Activated CD8-positive, alpha-beta memory T cell treated with anti-CD3 and anti-CD28 coated beads, Interleukin-2, amount 50 U/mL, for 48 hours (primary cell): ENCODE results near the gene RANBP3.
"Not testable (repeated sequence)": the region's sequence is repeated elsewhere in the genome, so short reads cannot be mapped to it uniquely, and the experiment has no call there.

ENCODE experiments used
- DNase-seq: peaks from one replicate; pipeline ENCODE4 v3.0.0-alpha.2; 2020

The RANBP3 gene

GRCh38 chr19:6006896-6007295, 29.0 kb upstream of the RANBP3 start:
- DNase-seq, result no peak

DNA sequence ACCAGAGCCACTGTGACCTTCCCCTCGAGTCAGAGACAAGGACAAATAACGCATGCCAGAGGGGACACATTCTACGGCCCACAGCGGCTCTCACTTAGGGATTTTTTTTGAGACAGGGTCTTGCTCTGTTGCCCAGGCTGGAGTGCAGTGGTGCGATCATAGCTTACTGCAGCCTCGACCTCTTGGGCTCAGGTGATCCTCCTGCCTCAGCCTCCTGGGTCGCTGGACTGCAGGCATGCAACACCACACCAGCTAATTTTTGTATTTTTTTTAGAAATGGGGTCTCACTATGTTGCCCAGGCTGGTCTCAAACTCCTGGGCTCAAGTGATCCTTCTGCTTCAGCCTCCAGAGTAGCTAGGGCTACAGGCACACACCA, 28.1 kb upstream of the RANBP3 start:
- DNase-seq, result not testable (repeated sequence)

DNA sequence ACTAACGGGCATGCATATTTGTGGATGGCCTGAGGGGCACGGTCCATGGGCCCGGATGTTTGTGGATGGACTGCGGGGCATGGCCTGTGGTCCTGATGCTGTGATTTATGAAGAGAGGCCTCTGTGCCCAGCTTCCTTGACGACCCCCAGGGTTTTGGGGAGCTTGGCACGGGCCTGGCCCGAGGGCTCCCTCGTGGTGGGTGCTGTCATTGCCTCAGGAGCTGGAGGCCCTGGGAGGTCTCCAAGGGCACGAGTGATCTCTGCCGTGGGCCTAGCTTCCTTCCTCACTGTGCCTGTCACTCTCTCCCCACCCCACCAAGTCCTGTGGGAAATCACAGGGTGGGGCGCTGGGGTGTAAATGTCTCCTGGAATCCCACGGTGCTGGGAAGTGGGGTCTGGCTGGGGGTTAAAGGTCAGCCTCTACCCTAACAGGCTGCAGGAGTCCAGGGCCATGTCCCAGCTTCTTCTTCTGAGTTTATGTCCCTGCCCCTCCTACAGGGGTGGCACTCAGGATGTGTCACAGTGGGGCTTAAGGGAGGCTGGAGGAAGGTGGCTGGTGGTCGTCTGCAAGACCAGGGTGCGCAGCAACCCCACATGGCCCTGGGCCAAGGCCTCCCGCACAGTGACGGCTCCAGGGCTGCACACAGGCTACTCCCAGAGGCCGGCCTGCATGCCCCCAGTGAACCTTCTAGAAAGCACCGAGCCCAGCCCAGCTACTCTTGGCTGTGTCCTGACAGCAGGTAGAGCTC, 27.6 kb upstream of the RANBP3 start:
- no peak for DNase-seq

- no peak for DNase-seq
Observed at GRCh38 chr19:6003976-6004375, 26.0 kb upstream of the RANBP3 start.

DNA sequence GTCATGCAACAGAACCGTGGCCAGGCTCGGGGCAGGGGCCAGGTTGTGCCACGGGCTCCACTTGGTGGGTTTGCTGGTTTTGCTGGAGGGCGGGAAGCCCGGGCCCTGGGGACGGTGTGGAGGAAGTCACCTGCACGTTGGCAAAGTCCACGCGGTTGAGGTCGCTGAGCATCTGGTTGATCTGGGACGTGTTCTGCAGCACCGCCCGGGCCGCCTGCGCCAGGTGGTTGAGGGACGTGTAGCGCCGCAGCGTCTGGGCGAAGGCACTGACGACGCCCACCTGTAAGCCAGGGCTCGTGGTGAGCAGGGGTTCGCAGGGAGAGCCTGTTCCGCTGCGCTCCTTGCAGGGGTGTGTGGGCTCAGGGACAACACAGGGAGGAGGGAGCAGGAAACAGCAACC, 24.7 kb upstream of the RANBP3 start:
- no peak for DNase-seq

DNA sequence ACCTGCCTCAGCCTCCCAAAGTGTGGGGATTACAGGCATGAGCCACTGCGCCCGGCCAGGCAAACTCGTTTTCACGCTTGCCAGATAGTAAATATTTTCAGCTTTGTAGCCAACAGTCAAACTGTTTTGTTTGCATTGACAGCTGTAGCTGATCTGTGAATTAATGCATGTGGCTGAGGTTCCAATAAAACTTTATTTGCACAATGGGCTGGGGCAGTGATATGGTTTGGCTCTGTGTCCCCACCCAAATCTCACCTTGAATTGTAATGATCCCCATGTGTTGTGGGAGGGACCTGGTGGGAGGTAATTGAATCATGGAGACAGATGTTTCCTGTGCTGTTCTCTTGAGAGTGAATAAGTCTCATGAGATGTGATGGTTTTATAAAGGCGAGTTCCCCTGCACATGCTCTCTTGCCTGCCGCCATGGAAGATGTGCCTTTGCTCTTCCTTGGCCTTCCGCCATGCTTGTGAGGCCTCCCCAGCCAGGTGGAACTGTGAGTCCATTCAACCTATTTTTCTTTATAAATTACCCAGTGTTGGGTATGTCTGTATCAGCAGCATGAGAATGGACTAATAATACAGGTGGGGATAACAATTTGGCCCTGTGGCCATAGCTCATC, 22.4 kb upstream of the RANBP3 start:
- no peak for DNase-seq

DNA sequence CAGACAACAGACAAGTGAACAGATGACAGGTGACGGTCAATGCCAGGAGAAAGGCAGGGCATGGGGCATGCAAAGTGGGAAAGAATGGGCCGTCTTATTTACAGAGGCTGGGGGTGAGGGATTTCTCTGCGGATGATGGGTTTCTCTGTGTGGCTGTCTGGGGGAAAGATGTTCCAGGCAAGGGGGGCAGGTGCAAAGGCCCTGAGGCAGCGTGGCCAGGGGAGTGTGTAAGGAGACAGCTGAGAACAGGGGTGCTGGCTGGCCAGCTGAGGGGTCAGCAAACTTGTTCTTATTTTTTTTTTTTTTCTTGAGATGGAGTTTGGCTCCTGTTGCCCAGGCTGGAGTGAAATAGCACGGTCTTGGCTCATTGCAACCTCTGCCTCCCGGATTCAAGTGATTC, 21.8 kb upstream of the RANBP3 start:
- DNase-seq, result no peak

DNA sequence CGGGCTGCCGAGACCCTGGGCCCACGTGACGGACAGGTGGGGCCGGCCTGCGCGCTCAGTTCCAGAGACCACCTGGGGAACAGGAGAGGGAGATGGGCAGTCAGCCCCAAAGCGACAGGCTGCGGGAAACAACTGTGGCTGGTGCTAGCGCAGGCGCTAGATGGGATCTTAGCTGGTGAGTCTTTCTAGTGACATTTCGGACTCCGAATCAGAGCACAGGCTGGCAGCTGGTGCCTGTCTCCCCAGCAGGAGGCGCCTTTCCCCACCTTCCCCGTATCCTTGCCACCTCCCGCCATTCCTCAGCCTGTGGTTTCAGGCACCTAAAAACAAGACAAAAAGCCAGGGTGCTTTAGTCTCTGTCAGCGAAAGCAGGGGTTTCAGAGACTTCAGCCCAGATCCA, 19.4 kb upstream of the RANBP3 start:
- no peak for DNase-seq

- no peak for DNase-seq
Observed at GRCh38 chr19:5996623-5997320, 18.8 kb upstream of the RANBP3 start.

DNA sequence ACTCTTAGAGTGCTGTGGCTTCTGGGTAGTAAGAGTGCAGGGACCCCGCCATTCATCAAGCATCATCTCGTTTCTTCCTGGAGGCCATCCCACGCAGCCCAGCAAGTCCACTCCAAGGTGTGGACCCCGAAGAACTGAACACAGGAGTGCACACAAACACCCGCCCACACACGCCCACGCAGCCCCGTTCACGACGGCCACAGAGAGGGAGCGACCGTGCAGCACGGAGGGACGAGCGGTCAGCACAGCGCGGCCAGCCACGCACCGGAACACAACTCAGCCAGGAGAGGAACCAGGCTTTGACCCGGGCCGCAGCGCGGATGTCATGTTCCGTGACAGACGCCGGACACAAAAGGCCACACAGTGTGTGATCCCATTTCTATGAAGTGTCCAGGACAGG, 18.2 kb upstream of the RANBP3 start:
- no peak for DNase-seq

DNA sequence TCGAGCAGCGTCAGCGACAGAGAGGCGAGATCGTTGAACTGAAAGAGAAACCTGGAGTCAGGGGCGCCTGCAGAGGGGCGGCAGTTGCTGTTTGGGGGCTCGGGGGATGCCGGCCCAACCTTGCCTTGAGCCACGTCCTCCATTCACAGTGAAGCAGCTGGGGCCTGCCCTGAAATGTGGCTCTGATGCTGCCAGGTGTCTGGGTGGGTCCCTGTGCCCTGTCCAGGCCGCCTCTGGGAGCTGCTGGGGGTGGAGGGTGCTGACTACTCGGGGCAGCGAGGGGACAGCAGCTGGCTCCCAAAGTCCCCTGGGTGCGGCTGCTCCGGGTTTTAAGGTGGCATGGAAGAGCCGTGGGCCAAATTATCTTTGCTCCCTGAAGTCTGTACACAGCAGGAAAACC, 17.7 kb upstream of the RANBP3 start:
- no peak for DNase-seq

- DNase-seq, result no peak
Observed at GRCh38 chr19:5994405-5995165, 16.6 kb upstream of the RANBP3 start.

DNA sequence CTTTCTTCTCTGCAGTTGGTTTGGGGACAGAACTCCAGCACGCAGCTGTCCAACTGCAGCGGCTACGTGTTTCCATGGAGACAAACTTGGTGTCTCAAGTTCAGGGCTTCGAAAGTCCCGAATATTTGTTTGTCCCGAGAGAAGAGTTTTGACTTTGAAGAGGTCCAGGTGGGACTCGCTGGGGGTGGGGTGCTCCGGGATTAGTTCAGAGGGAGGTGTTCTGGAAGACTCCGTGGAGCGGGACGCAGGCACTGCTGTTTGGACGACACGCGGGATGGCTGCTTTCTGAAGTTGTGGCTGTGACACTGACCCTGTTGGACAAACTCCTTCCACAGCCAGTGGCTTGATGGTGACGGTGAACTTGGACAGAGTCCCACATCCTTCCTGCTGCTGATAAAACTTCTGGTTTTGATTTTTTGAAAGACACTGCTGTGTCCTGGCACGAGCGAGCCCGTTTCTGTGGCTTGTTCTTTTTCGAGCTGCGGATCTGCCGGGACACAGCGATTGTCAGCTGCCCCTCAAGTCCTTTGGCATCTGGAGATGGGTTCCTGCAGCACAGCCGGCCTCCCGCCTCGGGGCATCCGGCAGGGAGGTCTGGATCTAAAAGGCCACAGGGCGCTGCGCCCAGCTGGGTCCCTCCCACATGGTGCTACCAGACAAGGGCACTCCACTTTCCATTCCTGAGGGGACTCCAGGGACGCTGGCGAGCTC, 15.9 kb upstream of the RANBP3 start:
- no peak for DNase-seq

- no peak for DNase-seq
Observed at GRCh38 chr19:5993201-5993600, 15.3 kb upstream of the RANBP3 start.

- DNase-seq, result no peak
Observed at GRCh38 chr19:5992756-5993155, 14.8 kb upstream of the RANBP3 start.

DNA sequence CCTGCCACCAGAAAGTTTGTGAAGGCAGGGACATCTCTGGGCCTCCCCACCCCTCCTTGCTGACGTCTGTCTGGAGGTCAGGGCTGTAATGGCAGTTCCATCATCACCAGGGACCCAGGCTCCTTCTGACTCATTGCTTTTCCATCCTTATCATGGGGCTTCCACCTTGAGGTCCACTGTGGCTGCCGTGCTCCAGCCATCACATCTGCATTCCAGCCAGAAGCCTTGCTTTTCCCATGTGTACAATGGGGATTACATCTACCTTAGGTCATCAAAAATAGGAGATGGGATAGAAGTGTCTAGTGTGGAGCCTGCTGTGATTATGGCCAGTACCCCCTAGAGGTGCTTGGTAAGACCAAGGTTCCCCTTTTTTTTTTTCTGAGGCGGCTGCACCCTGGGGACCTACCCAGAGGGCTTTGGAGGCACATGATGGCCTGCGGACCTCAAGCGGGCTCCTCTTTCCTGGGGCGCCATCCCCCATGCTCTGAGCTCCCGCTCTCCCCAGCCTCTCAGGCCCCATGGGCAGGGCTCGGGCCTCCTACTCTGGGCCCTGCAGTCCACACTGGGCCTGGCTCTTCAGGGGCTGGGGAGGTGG, 13.4 kb upstream of the RANBP3 start:
- no peak for DNase-seq

GRCh38 chr19:5990289-5990797, 12.4 kb upstream of the RANBP3 start:
- no peak for DNase-seq

- no peak for DNase-seq
Observed at GRCh38 chr19:5989388-5990074, 11.6 kb upstream of the RANBP3 start.

DNA sequence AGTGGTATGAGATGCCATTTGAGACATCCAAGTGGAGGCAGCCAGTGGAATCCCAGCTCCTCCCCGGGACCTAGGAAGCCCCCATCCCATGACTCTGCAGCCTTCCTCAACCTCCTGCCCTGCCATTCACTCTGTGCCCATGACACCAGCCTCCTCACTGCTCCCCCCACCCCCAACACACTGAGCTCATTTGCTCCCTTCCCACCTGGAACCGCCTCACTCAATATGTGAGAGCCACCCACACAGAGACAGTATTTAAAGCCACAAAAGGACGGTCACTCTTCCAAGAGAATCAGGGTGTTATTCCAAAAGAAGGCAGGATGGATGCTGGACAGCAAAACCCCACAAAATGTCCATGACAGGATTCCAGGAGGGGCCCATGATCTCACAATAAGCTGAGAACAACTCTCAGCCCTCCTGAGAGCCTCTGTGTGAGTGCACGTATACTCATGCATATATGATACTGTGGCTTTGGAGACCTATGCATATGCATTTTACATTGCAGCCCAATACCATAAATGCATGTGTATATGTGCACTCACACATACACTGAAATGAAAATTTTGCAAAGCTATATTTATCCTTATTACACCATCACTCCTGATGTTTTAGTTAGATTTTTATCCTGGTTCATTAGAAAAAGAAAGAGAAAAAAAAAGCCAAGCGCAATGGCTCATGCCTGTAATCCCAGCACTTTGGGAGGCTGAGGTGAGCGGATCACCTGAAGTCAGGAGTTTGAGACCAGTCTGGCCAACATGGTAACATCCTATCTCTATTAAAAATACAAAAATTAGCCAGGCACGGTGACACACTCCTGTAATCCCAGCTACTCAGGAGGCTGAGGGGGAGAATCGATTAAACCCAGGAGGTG, 10.8 kb upstream of the RANBP3 start:
- DNase-seq, result no peak

DNA sequence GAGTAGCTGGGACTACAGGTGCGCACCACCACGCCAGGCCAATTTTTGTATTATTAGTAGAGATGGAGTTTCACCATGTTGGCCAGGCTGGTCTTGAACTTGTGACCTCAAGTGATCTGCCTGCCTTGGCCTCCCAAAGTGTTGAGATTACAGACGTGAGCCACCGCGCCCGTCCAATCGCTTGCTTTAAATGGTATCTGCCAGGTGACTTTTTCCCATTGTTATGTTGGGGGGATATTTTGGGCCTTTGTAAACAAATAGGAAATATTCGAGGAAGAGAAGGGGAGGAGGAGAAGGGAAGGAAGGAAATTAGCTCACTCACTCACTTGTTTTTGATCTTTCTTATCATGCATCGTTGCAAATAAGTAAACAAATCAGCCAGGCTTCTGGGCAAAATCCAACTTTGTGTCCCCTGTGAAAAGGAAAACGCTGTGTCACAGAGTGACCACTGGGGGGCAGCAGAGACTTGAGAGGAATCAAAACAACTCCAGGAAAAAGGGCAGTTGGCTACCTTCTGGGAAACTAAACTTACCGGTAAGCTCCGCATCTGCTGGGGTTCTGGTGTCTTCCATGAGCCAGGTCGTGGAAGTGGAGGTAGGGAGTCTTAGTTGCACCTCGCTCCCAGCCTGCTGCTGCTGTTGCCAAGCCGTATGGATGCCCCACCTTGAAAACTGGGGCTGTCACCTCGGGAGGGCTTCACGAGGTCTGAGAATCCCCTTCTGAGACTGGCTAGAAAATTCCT, 9.3 kb upstream of the RANBP3 start:
- peak; percentile 88 for DNase-seq
